Keratinocyte (primary cell): Measurements from ENCODE around the gene TOP1.

Source experiments
- EZH2 ChIP-seq: IDR thresholded peaks from one replicate; pipeline ENCODE4 v1.6.1; 2012; ENCODE audit warnings: inconsistent platforms, mild to moderate bottlenecking, low read length, moderate library complexity
- TF ChIP-seq, protein P1 (sequence below), 3 experiments: IDR thresholded peaks in 1 of 3; conservative IDR thresholded peaks in 1 of 3; optimal IDR thresholded peaks in 1 of 3; 2 replicates in 2 of 3; 3 replicates in 1 of 3; pipeline versions ENCODE3 to v1.5.1; 2011; ENCODE audit warnings: low read length in 3 of 3, mild to moderate bottlenecking in 3 of 3, moderate library complexity in 2 of 3, control low read depth in 1 of 3, inconsistent platforms in 1 of 3; ENCODE audit not compliant: insufficient read depth in 2 of 3; ENCODE audit errors: extremely low read depth in 1 of 3

DNA sequence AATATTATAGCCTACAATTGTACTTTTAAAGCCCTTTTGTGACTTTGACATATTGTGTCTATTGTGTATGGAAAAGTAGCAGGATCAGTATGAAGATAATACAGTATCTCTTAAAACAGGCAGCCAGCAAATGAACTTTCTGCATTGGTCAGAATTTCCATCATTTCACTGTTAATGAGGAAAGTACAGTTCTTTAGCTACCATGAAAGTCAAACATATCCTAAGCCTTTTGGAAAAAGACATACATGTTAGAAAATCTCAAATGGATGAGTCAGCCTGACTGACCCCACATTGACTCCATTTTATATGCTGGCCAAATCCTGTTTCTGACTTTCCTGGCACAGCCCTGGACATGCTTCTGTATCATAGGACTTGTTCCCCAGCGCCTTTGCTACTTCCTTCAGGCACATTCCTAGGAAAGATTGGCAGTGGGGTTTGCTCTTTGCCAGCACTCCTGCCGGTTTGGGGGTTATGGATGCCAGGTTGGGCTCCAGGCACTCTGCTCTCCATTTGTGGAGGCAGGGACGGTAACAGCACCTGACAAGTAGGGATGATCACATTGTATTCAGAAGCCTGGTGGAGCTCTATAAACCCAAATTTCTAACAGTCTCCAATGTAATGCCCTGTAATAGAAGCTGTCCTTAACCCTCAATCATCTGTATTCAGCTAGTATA, 43.7 kb downstream of the TOP1 start:
- TF ChIP-seq, protein P1, sequence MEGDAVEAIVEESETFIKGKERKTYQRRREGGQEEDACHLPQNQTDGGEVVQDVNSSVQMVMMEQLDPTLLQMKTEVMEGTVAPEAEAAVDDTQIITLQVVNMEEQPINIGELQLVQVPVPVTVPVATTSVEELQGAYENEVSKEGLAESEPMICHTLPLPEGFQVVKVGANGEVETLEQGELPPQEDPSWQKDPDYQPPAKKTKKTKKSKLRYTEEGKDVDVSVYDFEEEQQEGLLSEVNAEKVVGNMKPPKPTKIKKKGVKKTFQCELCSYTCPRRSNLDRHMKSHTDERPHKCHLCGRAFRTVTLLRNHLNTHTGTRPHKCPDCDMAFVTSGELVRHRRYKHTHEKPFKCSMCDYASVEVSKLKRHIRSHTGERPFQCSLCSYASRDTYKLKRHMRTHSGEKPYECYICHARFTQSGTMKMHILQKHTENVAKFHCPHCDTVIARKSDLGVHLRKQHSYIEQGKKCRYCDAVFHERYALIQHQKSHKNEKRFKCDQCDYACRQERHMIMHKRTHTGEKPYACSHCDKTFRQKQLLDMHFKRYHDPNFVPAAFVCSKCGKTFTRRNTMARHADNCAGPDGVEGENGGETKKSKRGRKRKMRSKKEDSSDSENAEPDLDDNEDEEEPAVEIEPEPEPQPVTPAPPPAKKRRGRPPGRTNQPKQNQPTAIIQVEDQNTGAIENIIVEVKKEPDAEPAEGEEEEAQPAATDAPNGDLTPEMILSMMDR (optimal IDR thresholded peaks at IDR 0.05 in 1 of 3, IDR thresholded peaks at IDR 0.05 in 1 of 3, conservative IDR thresholded peaks at IDR 0.05 in 1 of 3; ENCODE audit: extremely low read depth in 1 of 3, insufficient read depth in 2 of 3, low read length in 3 of 3) = no peak
- TF ChIP-seq EZH2 = no peak
